ENCODE data around the gene ITFG1. TPM values are rescaled to one million over a fixed set of nuclear protein-coding genes. Genes with fewer than 3 reads are reported as not detected.
"Not testable (repeated sequence)": the region's sequence is repeated elsewhere in the genome, so short reads cannot be mapped to it uniquely, and the experiment has no call there.

Gene ITFG1
- total RNA-seq, 1 experiment from 2014 or later, result 28.1 TPM

DNA sequence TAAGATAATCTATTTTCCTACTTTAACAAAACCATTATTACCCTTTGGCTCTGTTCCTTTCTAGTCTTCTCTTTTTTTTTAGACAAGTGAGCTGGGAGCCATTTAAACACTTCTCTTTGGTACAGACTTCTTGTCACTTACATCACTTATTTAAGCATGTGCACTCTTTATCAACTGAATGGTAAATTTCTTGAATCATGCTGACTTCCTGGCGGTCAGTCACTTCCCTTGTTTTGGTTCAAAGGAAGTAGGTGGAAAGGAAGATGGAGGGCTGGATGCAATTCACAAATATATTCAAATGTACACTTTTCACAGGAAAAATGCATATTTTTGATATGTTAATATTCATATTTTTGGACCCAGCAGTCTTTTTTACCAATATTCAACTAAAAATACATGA lies 97.1 kb downstream of the ITFG1 start:
- no peak for DNase-seq

GRCh38 chr16:47359478-47359877 lies 101.4 kb downstream of the ITFG1 start:
- DNase-seq, result no peak
- Histone ChIP-seq H3K4me3 (ENCODE audit: insufficient read depth, low read depth, low read length) (no peak overlapping the region), H3K36me3 (replicated peaks; ENCODE audit: control insufficient read depth, insufficient read depth, low read length) (no peaks in the 10 kb centered on the region), H3K27me3 (ENCODE audit: control insufficient read depth, insufficient read depth, low read length) (no peaks in the 10 kb centered on the region)

More for the DNA sequence above, 97.1 kb downstream of the ITFG1 start:
- Histone ChIP-seq H3K4me3 (ENCODE audit: insufficient read depth, low read depth, low read length) (no peak overlapping the region), H3K27me3 (ENCODE audit: control insufficient read depth, insufficient read depth, low read length) (peaks cover 1% of the 10 kb centered on the region; the same call in 1 of the 2 replicates), H3K36me3 (replicated peaks; ENCODE audit: control insufficient read depth, insufficient read depth, low read length) (no peaks in the 10 kb centered on the region)

DNA sequence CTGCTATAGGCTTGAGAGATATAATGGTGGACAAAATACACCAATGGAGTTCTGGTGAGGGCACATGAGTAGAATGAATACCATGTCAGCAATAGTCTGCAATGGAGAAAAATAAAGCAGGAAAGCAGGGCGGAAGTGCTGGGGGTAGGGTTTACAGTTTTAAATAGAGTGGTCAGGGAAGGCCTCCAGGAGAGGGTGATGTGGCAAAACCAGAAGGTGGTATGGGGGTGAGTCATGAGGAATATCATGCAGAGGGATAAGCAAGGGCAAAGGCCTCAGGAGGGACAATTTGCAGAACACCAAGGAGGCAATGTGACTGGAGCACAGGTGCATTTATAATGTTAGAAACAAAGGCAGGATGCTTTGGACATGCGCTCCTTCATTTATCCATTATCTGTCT lies 102.0 kb downstream of the ITFG1 start:
- DNase-seq, result no peak
- no peaks in the 10 kb centered on the region for H3K27me3 ChIP-seq (ENCODE audit: control insufficient read depth, insufficient read depth, low read length)
- H3K4me3 ChIP-seq (ENCODE audit: insufficient read depth, low read depth, low read length), result no peak overlapping the region
- H3K36me3 ChIP-seq (replicated peaks; ENCODE audit: control insufficient read depth, insufficient read depth, low read length), result no peaks in the 10 kb centered on the region

- H3K27me3 ChIP-seq (ENCODE audit: control insufficient read depth, insufficient read depth, low read length); H3K4me3 ChIP-seq (ENCODE audit: insufficient read depth, low read depth, low read length); H3K36me3 ChIP-seq (replicated peaks; ENCODE audit: control insufficient read depth, insufficient read depth, low read length); DNase-seq: not testable (repeated sequence)
Measured at GRCh38 chr16:47349029-47349428, 111.8 kb downstream of the ITFG1 start.

DNA sequence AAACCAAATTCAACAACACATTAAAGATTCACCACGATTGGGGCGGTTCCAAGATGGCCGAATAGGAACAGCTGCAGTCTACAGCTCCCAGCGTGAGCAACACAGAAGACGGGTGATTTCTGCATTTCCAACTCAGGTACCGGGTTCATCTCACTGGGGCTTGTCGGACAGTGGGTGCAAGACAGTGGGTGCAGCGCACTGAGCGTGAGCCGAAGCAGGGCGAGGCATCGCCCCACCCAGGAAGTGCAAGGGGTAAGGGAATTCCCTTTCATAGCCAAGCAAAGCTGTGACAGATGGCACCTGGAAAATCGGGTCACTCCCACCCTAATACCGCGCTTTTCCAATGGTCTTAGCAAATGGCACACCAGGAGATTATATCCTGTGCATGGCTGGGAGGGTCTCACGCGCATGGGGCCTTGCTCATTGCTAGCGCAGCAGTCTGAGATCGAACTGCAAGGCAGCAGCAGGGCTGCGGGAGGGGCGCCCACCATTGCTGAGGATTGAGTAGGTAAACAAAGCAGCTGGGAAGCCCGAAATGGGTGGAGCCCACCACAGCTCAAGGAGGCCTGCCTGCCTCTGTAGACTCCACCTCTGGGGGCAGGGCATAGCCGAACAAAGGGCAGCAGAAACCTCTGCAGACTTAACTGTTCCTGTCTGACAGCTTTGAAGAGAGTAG lies 113.7 kb downstream of the ITFG1 start:
- not testable (repeated sequence) for H3K4me3 ChIP-seq (ENCODE audit: insufficient read depth, low read depth, low read length); DNase-seq; H3K36me3 ChIP-seq (replicated peaks; ENCODE audit: control insufficient read depth, insufficient read depth, low read length); H3K27me3 ChIP-seq (ENCODE audit: control insufficient read depth, insufficient read depth, low read length)

DNA sequence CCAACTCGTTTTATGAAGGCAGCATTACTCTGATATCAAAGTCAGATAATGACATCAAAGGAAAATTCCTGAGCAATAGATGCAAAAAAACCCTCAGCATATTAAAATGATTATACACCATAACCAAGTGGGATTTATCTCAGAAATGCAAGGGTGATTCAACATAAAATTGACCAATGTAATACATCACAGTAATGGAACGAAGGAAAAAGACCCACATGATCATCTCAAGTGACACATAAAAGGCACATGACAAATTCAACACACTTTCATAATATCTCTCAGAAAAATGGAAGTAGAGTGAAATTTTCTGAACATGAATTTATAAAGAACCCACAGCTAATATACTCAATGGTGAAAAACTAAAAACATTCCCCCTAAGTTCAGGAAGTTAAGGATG lies 118.8 kb downstream of the ITFG1 start:
- Histone ChIP-seq H3K27me3 (ENCODE audit: control insufficient read depth, insufficient read depth, low read length) (no peaks in the 10 kb centered on the region), H3K4me3 (ENCODE audit: insufficient read depth, low read depth, low read length) (no peak overlapping the region), H3K36me3 (replicated peaks; ENCODE audit: control insufficient read depth, insufficient read depth, low read length) (no peaks in the 10 kb centered on the region)
- no peak for DNase-seq

DNA sequence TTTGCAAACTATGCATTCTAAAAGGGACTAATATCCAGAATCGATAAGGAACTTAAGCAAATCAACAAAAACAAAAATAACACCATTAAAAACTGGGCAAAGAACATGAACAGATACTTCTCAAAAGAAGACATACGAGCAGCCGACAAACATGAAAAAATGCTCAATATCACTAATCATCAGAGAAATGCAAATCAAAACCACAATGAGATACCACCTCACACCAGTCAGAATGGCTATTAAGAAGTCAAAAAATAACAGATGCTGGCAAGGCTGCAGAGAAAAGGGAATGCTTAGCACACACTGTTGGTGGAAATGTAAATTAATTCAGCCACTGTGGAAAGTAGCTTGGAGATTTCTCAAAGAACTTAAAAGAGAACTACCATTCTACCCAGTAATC lies 130.3 kb downstream of the ITFG1 start:
- not testable (repeated sequence) for H3K4me3 ChIP-seq (ENCODE audit: insufficient read depth, low read depth, low read length); DNase-seq; H3K27me3 ChIP-seq (ENCODE audit: control insufficient read depth, insufficient read depth, low read length); H3K36me3 ChIP-seq (replicated peaks; ENCODE audit: control insufficient read depth, insufficient read depth, low read length)

GRCh38 chr16:47324309-47324708 lies 136.6 kb downstream of the ITFG1 start:
- not testable (repeated sequence) for H3K36me3 ChIP-seq (replicated peaks; ENCODE audit: control insufficient read depth, insufficient read depth, low read length); H3K4me3 ChIP-seq (ENCODE audit: insufficient read depth, low read depth, low read length); DNase-seq; H3K27me3 ChIP-seq (ENCODE audit: control insufficient read depth, insufficient read depth, low read length)

- Histone ChIP-seq H3K27me3 (ENCODE audit: control insufficient read depth, insufficient read depth, low read length) (no peaks in the 10 kb centered on the region), H3K36me3 (replicated peaks; ENCODE audit: control insufficient read depth, insufficient read depth, low read length) (no peaks in the 10 kb centered on the region), H3K4me3 (ENCODE audit: insufficient read depth, low read depth, low read length) (no peak overlapping the region)
- no peak for DNase-seq
Measured at GRCh38 chr16:47323241-47323640, 137.6 kb downstream of the ITFG1 start.

- no peak overlapping the region for H3K4me3 ChIP-seq (ENCODE audit: insufficient read depth, low read depth, low read length)
- no peak for DNase-seq
- H3K27me3 ChIP-seq (ENCODE audit: control insufficient read depth, insufficient read depth, low read length), result no peaks in the 10 kb centered on the region
- H3K36me3 ChIP-seq (replicated peaks; ENCODE audit: control insufficient read depth, insufficient read depth, low read length), result no peaks in the 10 kb centered on the region
Measured at GRCh38 chr16:47320546-47321310, 140.1 kb downstream of the ITFG1 start.

DNA sequence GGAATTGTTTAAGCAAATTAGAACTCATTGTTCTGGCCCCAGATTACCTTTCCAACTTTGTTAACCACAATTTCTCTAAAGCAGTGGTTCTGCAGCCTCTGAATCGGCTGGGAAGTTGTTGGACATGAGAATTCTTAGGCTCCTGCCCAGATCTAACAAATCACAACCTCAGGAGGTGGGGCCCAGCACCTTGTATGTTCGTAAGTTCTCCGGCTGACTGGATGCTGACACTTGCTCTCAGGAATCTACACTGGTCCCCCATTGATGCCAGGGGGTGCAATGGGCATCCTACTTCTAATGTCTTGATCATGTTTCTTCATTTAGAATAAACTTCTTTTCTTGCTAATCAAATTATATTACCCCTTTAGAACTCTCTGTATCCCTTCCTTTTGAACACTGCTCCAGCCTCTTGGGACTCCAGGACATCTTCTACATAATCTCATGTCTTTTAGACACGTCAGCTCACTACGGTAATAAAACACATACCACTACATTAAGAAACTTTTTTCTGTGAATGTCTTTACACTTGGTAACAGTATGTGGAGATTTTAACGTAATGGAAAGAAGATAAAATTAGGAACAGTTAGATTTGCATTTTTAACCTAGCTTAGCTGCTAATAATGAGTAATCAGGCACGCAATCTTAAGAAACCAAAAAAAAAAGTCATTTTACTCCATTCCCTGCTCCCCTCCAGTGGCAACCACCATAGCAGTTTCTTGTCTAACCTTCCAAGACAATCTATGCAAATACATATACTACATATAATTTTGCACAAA lies 143.2 kb downstream of the ITFG1 start:
- DNase-seq, result no peak
- no peaks in the 10 kb centered on the region for H3K36me3 ChIP-seq (replicated peaks; ENCODE audit: control insufficient read depth, insufficient read depth, low read length)
- no peak overlapping the region for H3K4me3 ChIP-seq (ENCODE audit: insufficient read depth, low read depth, low read length)
- no peaks in the 10 kb centered on the region for H3K27me3 ChIP-seq (ENCODE audit: control insufficient read depth, insufficient read depth, low read length)

GRCh38 chr16:47316442-47317015 lies 144.3 kb downstream of the ITFG1 start:
- Histone ChIP-seq H3K4me3 (ENCODE audit: insufficient read depth, low read depth, low read length) (no peak overlapping the region), H3K36me3 (replicated peaks; ENCODE audit: control insufficient read depth, insufficient read depth, low read length) (no peaks in the 10 kb centered on the region), H3K27me3 (ENCODE audit: control insufficient read depth, insufficient read depth, low read length) (no peaks in the 10 kb centered on the region)
- no peak for DNase-seq

- H3K27me3 ChIP-seq (ENCODE audit: control insufficient read depth, insufficient read depth, low read length), result no peaks in the 10 kb centered on the region
- peak; percentile 37 for DNase-seq
- no peak overlapping the region for H3K4me3 ChIP-seq (ENCODE audit: insufficient read depth, low read depth, low read length)
- H3K36me3 ChIP-seq (replicated peaks; ENCODE audit: control insufficient read depth, insufficient read depth, low read length), result no peaks in the 10 kb centered on the region
Measured at GRCh38 chr16:47311738-47312505, 148.9 kb downstream of the ITFG1 start.

DNA sequence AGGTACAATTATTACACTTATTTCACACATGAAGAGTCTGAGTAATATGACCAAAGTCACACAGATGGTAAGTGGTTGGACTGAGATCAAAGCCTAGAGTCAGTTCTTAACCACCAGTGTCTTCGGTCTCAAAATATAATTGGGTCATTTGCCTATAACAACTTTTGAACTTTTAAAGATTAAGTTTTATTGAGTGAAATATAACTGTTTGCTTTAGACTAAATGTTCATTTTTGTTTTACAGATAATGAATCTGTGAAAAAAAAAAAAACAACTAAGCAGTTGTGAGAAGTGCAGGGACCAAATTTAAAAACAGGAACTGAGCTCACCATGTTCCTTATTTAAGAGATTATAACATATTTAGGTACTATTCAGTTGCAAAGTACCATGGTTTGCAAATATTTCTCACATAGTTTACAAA lies 150.1 kb downstream of the ITFG1 start:
- no peak overlapping the region for H3K4me3 ChIP-seq (ENCODE audit: insufficient read depth, low read depth, low read length)
- no peak for DNase-seq
- H3K27me3 ChIP-seq (ENCODE audit: control insufficient read depth, insufficient read depth, low read length), result no peaks in the 10 kb centered on the region
- H3K36me3 ChIP-seq (replicated peaks; ENCODE audit: control insufficient read depth, insufficient read depth, low read length), result no peaks in the 10 kb centered on the region
